Endothelial cell of umbilical vein (primary cell): ENCODE data around the gene TPT1. TPM values are rescaled to one million over a fixed set of nuclear protein-coding genes. Genes with fewer than 3 reads are reported as not detected.
A peak's percentile ranks its signal among the peaks of the same experiment; 100 is the strongest.

ENCODE experiments used
- BruUV-seq: library from RNA; stranded (reverse); fragments of 400-500 nt; replicated peaks from 2 replicates; lab custom pipeline; 2021; lab: Mats Ljungman, UMichigan
- CTCF ChIA-PET: fragments of 300-600, 350-600 bp; sonication (Branson Sonifier 250); formaldehyde crosslinking; loops from one replicate; lab custom pipeline; 2021; ENCODE audit warnings: antibody characterized with exemption, inconsistent platforms; lab: Charles Lee
- POLR2A ChIA-PET: fragments of 300-600, 350-600 bp; sonication (Branson Sonifier 250); formaldehyde crosslinking; loops from one replicate; lab custom pipeline; 2021; ENCODE audit warnings: antibody characterized with exemption, inconsistent platforms; lab: Charles Lee
- DNase-seq: peaks from one replicate; pipeline ENCODE4 v3.0.0-alpha.2; 2011; ENCODE audit warnings: low read depth, low spot score
- FAIRE-seq: peaks from 2 replicates; lab custom pipeline; 2011; peaks lifted over from hg19 to GRCh38; lab: Jason Lieb, UNC
- H2AFZ ChIP-seq: 2 replicates; pipeline ENCODE4 v1.6.0; 2012; ENCODE audit warnings: low read depth, low read length, control low read depth, inconsistent platforms
- H3K27ac ChIP-seq: 2 replicates; pipeline ENCODE4 v1.5.1; 2011; ENCODE audit warnings: low read depth, mild to moderate bottlenecking, control low read depth, low read length, moderate library complexity; ENCODE audit not compliant: insufficient read depth
- H3K27me3 ChIP-seq, 2 experiments: 2 replicates each; pipeline versions ENCODE4 v1.6.0 to v1.6.1; 2011; ENCODE audit warnings: low read length in 2 of 2, mixed read lengths in 1 of 2; ENCODE audit not compliant: control insufficient read depth in 2 of 2, insufficient read depth in 2 of 2
- H3K36me3 ChIP-seq, 2 experiments: 2 replicates in 1 of 2; 3 replicates in 1 of 2; pipeline ENCODE4 v1.5.1; 2011; ENCODE audit warnings: low read length in 2 of 2, mild to moderate bottlenecking in 1 of 2, moderate library complexity in 1 of 2; ENCODE audit not compliant: control insufficient read depth in 2 of 2, insufficient read depth in 2 of 2; ENCODE audit errors: extremely low read depth in 1 of 2
- H3K4me1 ChIP-seq: 3 replicates; pipeline ENCODE4 v1.5.1; 2011; ENCODE audit warnings: mild to moderate bottlenecking, low read length; ENCODE audit not compliant: control insufficient read depth, insufficient read depth; ENCODE audit errors: extremely low read depth
- H3K4me2 ChIP-seq: 2 replicates; pipeline ENCODE4 v1.6.1; 2011; ENCODE audit warnings: low read length, control low read depth, mixed read lengths; ENCODE audit not compliant: insufficient read depth
- H3K4me3 ChIP-seq, 3 experiments: fragments of 200-600 bp in 1 of 3; sonication (generic), shearing (Covaris generic) in 1 of 3; replicated peaks in 1 of 3; 2 replicates each; pipeline ENCODE4 v1.5.1; 2011 to 2016; ENCODE audit warnings: control low read depth in 3 of 3, low read length in 3 of 3, mild to moderate bottlenecking in 2 of 3, inconsistent platforms in 1 of 3, low read depth in 1 of 3, moderate library complexity in 1 of 3; ENCODE audit not compliant: insufficient read depth in 1 of 3
- H3K79me2 ChIP-seq: 2 replicates; pipeline ENCODE4 v1.6.0; 2012; ENCODE audit warnings: low read length, inconsistent platforms; ENCODE audit not compliant: control insufficient read depth, insufficient read depth
- H3K9ac ChIP-seq: replicated peaks from 2 replicates; pipeline ENCODE3; 2011; ENCODE audit warnings: low read length, control low read depth; ENCODE audit not compliant: insufficient read depth; ENCODE audit errors: extremely low read depth
- H3K9me1 ChIP-seq: replicated peaks from 3 replicates; pipeline ENCODE4 v1.6.0; 2011; ENCODE audit warnings: mild to moderate bottlenecking, low read length; ENCODE audit not compliant: control insufficient read depth, insufficient read depth; ENCODE audit errors: extremely low read depth
- H3K9me3 ChIP-seq: replicated peaks from 2 replicates; pipeline ENCODE4 v1.5.1; 2012; ENCODE audit warnings: low read length, inconsistent platforms; ENCODE audit not compliant: control insufficient read depth, insufficient read depth
- H4K20me1 ChIP-seq: replicated peaks from 2 replicates; pipeline ENCODE3; 2011; ENCODE audit warnings: mild to moderate bottlenecking, low read length; ENCODE audit not compliant: control insufficient read depth, insufficient read depth; ENCODE audit errors: extremely low read depth
- CTCF ChIP-seq, 2 donors: IDR thresholded peaks; 1 replicate in 1 of 2; 2 replicates in 1 of 2; pipeline ENCODE4 v1.5.1; 2011; ENCODE audit warnings: low read length in 2 of 2, mild to moderate bottlenecking in 2 of 2, moderate library complexity in 2 of 2, control low read depth in 1 of 2, inconsistent platforms in 1 of 2, low read depth in 1 of 2; ENCODE audit not compliant: insufficient read depth in 1 of 2; ENCODE audit errors: extremely low read depth in 1 of 2
- EZH2 ChIP-seq: IDR thresholded peaks from 2 replicates; pipeline ENCODE4 v1.6.1; 2012; ENCODE audit warnings: borderline replicate concordance, low read depth, mild to moderate bottlenecking, moderate library complexity, low read length, inconsistent platforms; ENCODE audit not compliant: severe bottlenecking
- FOS ChIP-seq: IDR thresholded peaks from 2 replicates; pipeline ENCODE4 v1.6.1; 2011; ENCODE audit warnings: mild to moderate bottlenecking, low read length, moderate library complexity, borderline replicate concordance; ENCODE audit not compliant: insufficient read depth
- GATA2 ChIP-seq: IDR thresholded peaks from 2 replicates; pipeline ENCODE4 v1.7.0; 2011; ENCODE audit warnings: low read depth, mild to moderate bottlenecking, moderate library complexity, mixed read lengths, low read length; ENCODE audit not compliant: insufficient read length, insufficient read depth
- JUN ChIP-seq: IDR thresholded peaks from 2 replicates; pipeline ENCODE4 v1.6.1; 2011; ENCODE audit warnings: borderline replicate concordance, low read depth; ENCODE audit not compliant: insufficient read length, insufficient read depth
- MAX ChIP-seq: IDR thresholded peaks from 2 replicates; pipeline ENCODE4 v1.6.1; 2011; ENCODE audit not compliant: insufficient read depth, insufficient read length
- MYC ChIP-seq: IDR thresholded peaks from one replicate; pipeline ENCODE4 v1.6.1; 2011; ENCODE audit warnings: mild to moderate bottlenecking, low read depth, low read length
- POLR2A ChIP-seq: IDR thresholded peaks from 2 replicates; pipeline ENCODE4 v1.6.1; 2012; ENCODE audit warnings: low read depth, mild to moderate bottlenecking, control low read depth, low read length
- POLR2AphosphoS5 ChIP-seq: IDR thresholded peaks from 2 replicates; pipeline ENCODE4 v1.6.1; 2012; ENCODE audit warnings: low read depth, mild to moderate bottlenecking, control low read depth, low read length, moderate library complexity; ENCODE audit not compliant: insufficient read depth
- dilution Hi-C: fragments of 300-500 bp; cut with MboI; formaldehyde crosslinking; loops from one replicate; pipeline ENCODE4 v1.15.0; 2019; ENCODE audit warnings: low sequenced_read_pairs; ENCODE audit not compliant: extremely low pct_ligation_motif_present
- intact Hi-C: fragments of 100-400 bp; cut with micrococcal nuclease; formaldehyde crosslinking; loops from one replicate; pipeline ENCODE4 v1.10.0; 2022
- polyA plus RNA-seq, 4 experiments: library from polyadenylated mRNA; depleted of rRNA in 3 of 4; stranded (reverse) in 3 of 4; unstranded in 1 of 4; fragments of >200 nt; gene quantifications; 2 replicates each; pipeline versions ENCODE4 v1.2.1 to v1.2.3, GENCODE V29; 2011 to 2012; ENCODE audit warnings: missing spikeins in 1 of 4
- total RNA-seq: library from RNA; stranded (reverse); gene quantifications from 2 replicates; pipeline ENCODE4 v1.2.3, GENCODE V29; 2021

TPT1 gene
- total and polyA plus RNA-seq, 2 donors (not counting 3 experiments of a cell fraction or from before 2014, with no cell fraction given): 2,993 to 4,330 TPM

GRCh38 chr13:45370922-45371406 is 30.0 kb upstream of the TPT1 start:
- H3K9me3 ChIP-seq: no peaks in the 10 kb centered on the region
- H3K36me3 ChIP-seq: no peaks in the 10 kb centered on the region
- TF ChIP-seq POLR2AphosphoS5 (peak; percentile 29), CTCF (IDR thresholded peaks at IDR 0.05; ENCODE audit: extremely low read depth in 1 of 2, insufficient read depth in 1 of 2, low read depth in 1 of 2, low read length in 2 of 2) (peak; percentile 96 to 97), MAX (no peak)
- intact Hi-C loops (loop anchor here (1.0 to 5.0 kb wide), 7 partner anchors 23 to 756 kb away; partner anchors contain the start of gene COG3), dilution Hi-C loops (no loop called here)
- H3K4me2 ChIP-seq: no peak overlapping the region
- CTCF ChIA-PET: interaction anchor here (0.7 to 5.7 kb wide), 41 partner anchors 12 to 756 kb away, joined by 3 to 98 read pairs (median 4); partner anchors contain the start of genes COG3 and TPT1
- H3K4me1 ChIP-seq: peaks cover 15% of the 10 kb centered on the region
- H2AFZ ChIP-seq: no peak overlapping the region
- POLR2A ChIA-PET: interaction anchor here (1.1 to 1.3 kb wide), 2 partner anchors 46 to 94 kb away, joined by 3 read pairs; partner anchors contain the start of gene COG3
- H4K20me1 ChIP-seq: no peaks in the 10 kb centered on the region
- H3K79me2 ChIP-seq: no peaks in the 10 kb centered on the region
- FAIRE-seq: peak; percentile 83
- no peak overlapping the region for H3K27ac ChIP-seq
- BruUV-seq: no TSS peak
- no peak overlapping the region for H3K4me3 ChIP-seq
- no peak overlapping the region for H3K9ac ChIP-seq
- no peaks in the 10 kb centered on the region for H3K9me1 ChIP-seq
- DNase-seq: peak; percentile 66
- H3K27me3 ChIP-seq: no peaks in the 10 kb centered on the region

- ChIA-PET POLR2A (interaction anchor here (0.6 kb wide), 1 partner anchor 241 kb away, joined by 3 read pairs; no protein-coding TSS in a partner anchor), CTCF (interaction anchor here (0.5 to 5.7 kb wide), 7 partner anchors 25 to 859 kb away, joined by 3 to 98 read pairs (median 4); partner anchors contain the start of gene COG3)
- no peak overlapping the region for H3K27ac ChIP-seq
- no peaks in the 10 kb centered on the region for H3K9me1 ChIP-seq
- no peaks in the 10 kb centered on the region for H4K20me1 ChIP-seq
- H3K9ac ChIP-seq: no peak overlapping the region
- DNase-seq (no peak), FAIRE-seq (no peak)
- BruUV-seq: no TSS peak
- no peaks in the 10 kb centered on the region for H3K79me2 ChIP-seq
- no peak overlapping the region for H3K4me3 ChIP-seq
- H3K4me1 ChIP-seq: peaks cover 15% of the 10 kb centered on the region
- dilution Hi-C loops: no loop called here
- no peak overlapping the region for H3K4me2 ChIP-seq
- no peaks in the 10 kb centered on the region for H3K36me3 ChIP-seq
- H3K9me3 ChIP-seq: no peaks in the 10 kb centered on the region
- intact Hi-C loops: no loop called here
- no peaks in the 10 kb centered on the region for H3K27me3 ChIP-seq
- no peak for TF ChIP-seq JUN
- TF ChIP-seq CTCF (IDR thresholded peaks at IDR 0.05; ENCODE audit: extremely low read depth in 1 of 2, insufficient read depth in 1 of 2, low read depth in 1 of 2, low read length in 2 of 2): no peak
- no peak for TF ChIP-seq POLR2AphosphoS5
- TF ChIP-seq EZH2: no peak
- no peak for TF ChIP-seq MAX
- no peak for TF ChIP-seq POLR2A
- TF ChIP-seq FOS: no peak
- TF ChIP-seq MYC: no peak
- no peak for TF ChIP-seq GATA2
- H2AFZ ChIP-seq: no peak overlapping the region
These were observed 28.1 kb upstream of the TPT1 start for GRCh38 chr13:45369116-45369515.
